Measurements from ENCODE around the gene SMIM1.
A peak's percentile ranks its signal among the peaks of the same experiment; 100 is the strongest.

DNA sequence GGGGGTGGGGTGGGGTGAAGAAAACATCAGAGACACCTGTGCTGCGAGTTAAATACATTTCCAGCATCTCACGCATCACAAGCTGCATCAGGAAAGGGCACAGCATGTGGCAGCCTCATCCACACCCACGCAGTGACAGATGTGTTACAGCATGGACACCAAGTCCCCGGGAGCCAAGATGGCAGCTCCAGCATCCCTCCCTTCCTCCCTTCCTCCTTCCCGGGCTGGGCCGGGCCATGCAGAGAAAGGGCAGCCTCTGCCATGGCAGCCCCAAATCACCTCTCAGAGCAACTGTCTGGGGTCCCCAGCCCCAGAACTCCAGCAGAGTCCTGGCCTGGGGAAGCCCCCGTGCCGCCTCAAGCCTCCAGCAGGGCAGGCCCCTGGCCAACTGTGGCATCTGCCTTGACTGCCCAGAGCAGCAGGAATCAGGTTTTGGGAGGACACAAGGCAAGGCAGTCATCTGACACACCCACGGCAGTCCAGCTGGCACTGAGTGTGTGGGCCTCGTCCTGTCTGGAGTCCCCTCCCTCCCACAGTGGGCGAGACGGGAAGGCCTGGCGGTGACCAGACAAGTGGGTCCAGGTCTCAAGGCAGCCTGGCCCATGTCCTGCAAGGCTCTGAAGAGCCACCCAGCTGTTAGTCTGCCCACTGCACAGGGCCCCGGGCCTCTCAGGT is 6.2 kb downstream of the SMIM1 start:
- TF ChIP-seq POLR2A (IDR thresholded peaks at IDR 0.05; ENCODE audit: low read depth, low read length) (peak; percentile 24; the same call in 1 of the 2 replicates), TAF1 (IDR thresholded peaks at IDR 0.05; ENCODE audit: low read depth, low read length) (no peak)

Data from GM12891 (cell line).